GM18951 (cell line): ENCODE measurements around the gene ST6GAL1.

Experiments used
- POLR2A ChIP-seq: IDR thresholded peaks from 4 replicates; pipeline ENCODE4 v1.6.1; 2011; ENCODE audit warnings: mild to moderate bottlenecking; ENCODE audit not compliant: insufficient read length, insufficient read depth; ENCODE audit errors: extremely low read depth
- in situ Hi-C: fragments of 300-500 bp; cut with MboI; formaldehyde crosslinking; loops from one replicate; pipeline ENCODE4 v1.12.0; 2022; ENCODE audit warnings: low sequenced_read_pairs, mixed read lengths, inconsistent platforms; ENCODE audit not compliant: unreplicated experiment

The ST6GAL1 gene

GRCh38 chr3:187027531-187028278 is 97.4 kb downstream of the ST6GAL1 start:
- in situ Hi-C loops: no loop called here
- TF ChIP-seq POLR2A: no peak

- in situ Hi-C loops: no loop called here
- no peak for TF ChIP-seq POLR2A
Observed at GRCh38 chr3:187031934-187032333, 101.6 kb downstream of the ST6GAL1 start.

GRCh38 chr3:187036394-187036793 is 106.1 kb downstream of the ST6GAL1 start:
- in situ Hi-C loops: no loop called here
- no peak for TF ChIP-seq POLR2A

- in situ Hi-C loops: no loop called here
- no peak for TF ChIP-seq POLR2A
Observed at GRCh38 chr3:187039100-187039722, 108.9 kb downstream of the ST6GAL1 start.

- in situ Hi-C loops: no loop called here
- no peak for TF ChIP-seq POLR2A
Observed at GRCh38 chr3:187039723-187040414, 109.5 kb downstream of the ST6GAL1 start.

- in situ Hi-C loops: no loop called here
- TF ChIP-seq POLR2A: no peak
Observed at GRCh38 chr3:187040516-187041361, 110.4 kb downstream of the ST6GAL1 start.

- in situ Hi-C loops: no loop called here
- TF ChIP-seq POLR2A: no peak
Observed at GRCh38 chr3:187041362-187042307, 111.3 kb downstream of the ST6GAL1 start.

GRCh38 chr3:187042346-187042745 is 112.0 kb downstream of the ST6GAL1 start:
- in situ Hi-C loops: no loop called here
- TF ChIP-seq POLR2A: no peak

- no peak for TF ChIP-seq POLR2A
- in situ Hi-C loops: no loop called here
Observed at GRCh38 chr3:187042874-187043458, 112.6 kb downstream of the ST6GAL1 start.

- no peak for TF ChIP-seq POLR2A
- in situ Hi-C loops: no loop called here
Observed at GRCh38 chr3:187044206-187044605, 113.9 kb downstream of the ST6GAL1 start.

GRCh38 chr3:187044867-187045552 is 114.7 kb downstream of the ST6GAL1 start:
- no peak for TF ChIP-seq POLR2A
- in situ Hi-C loops: no loop called here
